ENCODE results near the gene TEAD1. TPM values are rescaled to one million over a fixed set of nuclear protein-coding genes. Genes with fewer than 3 reads are reported as not detected.

The TEAD1 gene
- total and polyA plus RNA-seq, 5 donors from 2014 or later = 0.30 TPM; not detected in 4

GRCh38 chr11:12723421-12724300 is 49.4 kb downstream of the TEAD1 start:
- no peak overlapping the region for H3K27ac ChIP-seq (ENCODE audit: insufficient read depth, low read length, poor library complexity, severe bottlenecking)
- peaks cover 32% of the 10 kb centered on the region for H3K27me3 Mint-ChIP-seq
- H3K27ac Mint-ChIP-seq = no peak overlapping the region
- no peaks in the 10 kb centered on the region for H3K36me3 Mint-ChIP-seq
- no peaks in the 10 kb centered on the region for H3K4me1 ChIP-seq (ENCODE audit: control insufficient read depth, insufficient read depth, low read length, poor library complexity, severe bottlenecking)
- no peaks in the 10 kb centered on the region for H3K36me3 ChIP-seq (ENCODE audit: control insufficient read depth, insufficient read depth, low read length)
- ATAC-seq (ENCODE audit: low read depth in 2 of 2) (no peak), DNase-seq (no peak)
- H3K27me3 ChIP-seq (ENCODE audit: control insufficient read depth, insufficient read depth, low read length) = peaks cover 30% of the 10 kb centered on the region
- H3K4me3 Mint-ChIP-seq = no peak overlapping the region
- H3K9me3 ChIP-seq (ENCODE audit: control insufficient read depth in 2 of 2, low read length in 2 of 2) = no peaks in the 10 kb centered on the region
- peaks cover 0 to 4% (median 0%) of the 10 kb centered on the region in 4 donors for H3K4me1 Mint-ChIP-seq
- peaks cover 0 to 2% (median 0%) of the 10 kb centered on the region in 7 donors for H3K9me3 Mint-ChIP-seq
- no peak overlapping the region for H3K4me3 ChIP-seq (ENCODE audit: low read depth, low read length)

DNA sequence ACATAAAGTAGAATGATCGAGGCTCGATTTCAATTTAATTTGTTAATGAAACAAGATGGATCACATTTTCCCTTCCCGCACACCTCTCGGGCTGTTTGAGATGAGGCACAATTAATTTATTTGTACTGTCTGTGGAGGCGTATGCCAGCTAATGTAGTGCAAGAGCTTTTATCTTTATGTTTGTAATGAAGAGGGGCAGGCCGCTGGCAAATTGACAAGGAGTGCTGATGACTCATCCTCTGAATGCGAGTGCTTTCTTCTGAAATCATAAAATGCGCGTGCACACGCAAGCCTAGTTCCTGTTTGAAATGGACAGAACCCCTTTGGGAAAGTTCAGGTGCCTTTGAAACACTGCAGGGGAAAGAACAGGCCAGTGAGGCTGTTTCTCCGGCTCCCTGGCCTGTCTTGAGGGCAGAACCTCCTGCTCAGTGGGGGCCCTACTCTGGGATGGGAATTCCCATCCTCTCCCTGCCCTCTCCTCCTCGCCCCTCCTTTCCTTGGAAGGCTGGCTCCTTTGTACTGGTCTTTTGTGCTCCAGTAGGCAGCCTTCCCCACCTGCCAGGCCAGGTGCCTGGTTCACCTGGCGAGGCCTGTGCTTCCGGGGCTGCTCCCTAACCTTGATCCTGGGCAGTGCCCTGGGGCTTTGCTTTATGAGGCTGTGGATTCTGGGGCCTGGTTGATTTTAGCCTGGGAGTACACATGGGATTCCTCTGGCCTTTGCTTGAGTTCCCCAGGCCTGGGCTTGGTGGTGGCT is 50.3 kb downstream of the TEAD1 start:
- DNase-seq (no peak), ATAC-seq (ENCODE audit: low read depth in 2 of 2) (no peak)
- H3K36me3 ChIP-seq (ENCODE audit: control insufficient read depth, insufficient read depth, low read length) = no peaks in the 10 kb centered on the region
- H3K27me3 ChIP-seq (ENCODE audit: control insufficient read depth, insufficient read depth, low read length) = peaks cover 26% of the 10 kb centered on the region
- Mint-ChIP-seq H3K27ac (no peak overlapping the region), H3K4me1 (peaks cover 0 to 2% (median 0%) of the 10 kb centered on the region in 4 donors), H3K4me3 (no peak overlapping the region), H3K36me3 (no peaks in the 10 kb centered on the region), H3K27me3 (peaks cover 30% of the 10 kb centered on the region), H3K9me3 (peaks cover 0 to 2% (median 0%) of the 10 kb centered on the region in 7 donors)
- H3K27ac ChIP-seq (ENCODE audit: insufficient read depth, low read length, poor library complexity, severe bottlenecking) = no peak overlapping the region
- H3K4me3 ChIP-seq (ENCODE audit: low read depth, low read length) = no peak overlapping the region
- H3K9me3 ChIP-seq (ENCODE audit: control insufficient read depth in 2 of 2, low read length in 2 of 2) = no peaks in the 10 kb centered on the region
- no peaks in the 10 kb centered on the region for H3K4me1 ChIP-seq (ENCODE audit: control insufficient read depth, insufficient read depth, low read length, poor library complexity, severe bottlenecking)

DNA sequence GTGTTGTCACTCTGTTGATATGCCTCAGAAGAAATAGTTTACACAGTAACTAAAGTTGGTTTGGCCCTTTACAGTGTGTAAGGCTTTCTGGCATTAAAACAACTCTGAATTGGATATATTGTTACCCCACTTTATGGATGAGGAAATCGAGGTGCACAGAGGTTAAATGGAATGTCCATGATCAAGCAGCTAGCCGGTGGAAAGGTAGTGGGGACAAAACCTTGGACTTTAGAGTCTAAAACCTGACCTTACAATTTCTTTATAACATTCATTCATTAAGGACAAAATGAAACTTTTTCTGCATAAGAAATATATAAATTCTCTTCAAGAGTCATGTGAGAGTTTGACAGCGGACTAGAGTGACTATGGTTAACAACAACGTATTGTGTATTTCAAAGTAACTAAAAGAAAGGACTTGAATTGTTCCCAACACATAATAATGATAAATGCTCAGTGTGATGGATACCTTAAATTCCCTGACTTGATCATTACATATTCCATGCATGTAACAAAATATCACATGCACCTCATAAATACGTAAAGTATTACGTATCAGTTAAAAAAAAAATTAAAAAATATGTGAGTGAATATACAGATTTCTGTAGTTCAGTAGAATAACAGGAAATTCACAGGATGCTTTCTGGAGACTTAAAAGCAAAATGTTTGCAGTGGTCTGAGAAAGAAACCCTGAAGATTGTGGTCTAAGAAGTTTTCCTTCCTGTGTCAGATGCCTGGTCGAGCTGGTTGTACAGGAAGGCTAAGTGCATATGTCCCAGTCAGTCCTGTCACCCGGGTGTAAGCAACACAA is 51.0 kb downstream of the TEAD1 start:
- peaks cover 26% of the 10 kb centered on the region for H3K27me3 ChIP-seq (ENCODE audit: control insufficient read depth, insufficient read depth, low read length)
- Mint-ChIP-seq H3K27me3 (peaks cover 28% of the 10 kb centered on the region), H3K36me3 (no peaks in the 10 kb centered on the region), H3K4me1 (no peaks in the 10 kb centered on the region), H3K4me3 (no peak overlapping the region), H3K27ac (no peak overlapping the region), H3K9me3 (no peaks in the 10 kb centered on the region)
- H3K27ac ChIP-seq (ENCODE audit: insufficient read depth, low read length, poor library complexity, severe bottlenecking) = no peak overlapping the region
- no peaks in the 10 kb centered on the region for H3K4me1 ChIP-seq (ENCODE audit: control insufficient read depth, insufficient read depth, low read length, poor library complexity, severe bottlenecking)
- H3K36me3 ChIP-seq (ENCODE audit: control insufficient read depth, insufficient read depth, low read length) = no peaks in the 10 kb centered on the region
- no peak overlapping the region for H3K4me3 ChIP-seq (ENCODE audit: low read depth, low read length)
- H3K9me3 ChIP-seq (ENCODE audit: control insufficient read depth in 2 of 2, low read length in 2 of 2) = no peaks in the 10 kb centered on the region
- ATAC-seq (ENCODE audit: low read depth in 2 of 2) (no peak), DNase-seq (no peak)

DNA sequence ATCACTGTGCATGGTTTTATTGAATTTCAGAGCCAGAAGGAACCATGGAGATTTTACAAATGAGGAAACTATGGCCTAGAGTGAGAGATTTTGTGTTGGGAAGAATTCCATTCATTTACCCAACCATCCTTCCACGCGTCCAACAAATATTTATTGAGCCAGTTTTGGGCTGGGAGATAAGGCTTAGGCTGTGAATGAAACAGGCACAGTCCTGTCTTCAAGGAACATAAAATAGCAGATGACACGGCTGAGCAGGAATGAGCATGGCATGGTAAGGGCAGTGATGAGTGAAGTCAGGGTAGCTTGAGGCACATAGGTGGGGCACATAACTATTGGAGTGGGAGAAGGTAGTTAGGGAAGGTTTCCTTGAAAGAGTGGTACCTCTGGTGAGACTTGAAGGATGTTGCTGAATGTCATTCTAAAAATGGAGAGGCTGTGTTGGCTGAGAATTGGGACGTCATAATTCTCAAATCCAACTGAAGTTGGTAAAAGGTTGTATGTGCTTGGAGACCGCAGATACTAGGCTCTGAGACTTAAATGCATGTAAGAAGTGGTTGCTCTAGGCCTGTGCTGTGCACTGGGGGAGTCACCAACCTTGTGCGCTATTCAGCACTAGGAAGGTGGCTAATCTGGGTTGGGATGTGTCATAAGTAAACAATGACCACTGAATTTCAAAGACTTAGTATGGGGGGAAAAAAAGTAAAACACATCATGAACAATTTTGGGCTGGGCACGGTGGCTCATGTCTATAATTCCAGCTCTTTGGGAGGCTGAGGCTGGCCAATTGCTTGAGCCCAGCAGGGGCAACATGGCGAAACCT is 51.9 kb downstream of the TEAD1 start:
- H3K27ac Mint-ChIP-seq = no peak overlapping the region
- Histone ChIP-seq H3K4me1 (ENCODE audit: control insufficient read depth, insufficient read depth, low read length, poor library complexity, severe bottlenecking) (no peaks in the 10 kb centered on the region), H3K36me3 (ENCODE audit: control insufficient read depth, insufficient read depth, low read length) (no peaks in the 10 kb centered on the region), H3K4me3 (ENCODE audit: low read depth, low read length) (no peak overlapping the region), H3K27ac (ENCODE audit: insufficient read depth, low read length, poor library complexity, severe bottlenecking) (no peak overlapping the region), H3K27me3 (ENCODE audit: control insufficient read depth, insufficient read depth, low read length) (peaks cover 23% of the 10 kb centered on the region), H3K9me3 (ENCODE audit: control insufficient read depth in 2 of 2, low read length in 2 of 2) (no peaks in the 10 kb centered on the region)
- H3K27me3 Mint-ChIP-seq = peaks cover 25% of the 10 kb centered on the region
- H3K4me3 Mint-ChIP-seq = no peak overlapping the region
- ATAC-seq (ENCODE audit: low read depth in 2 of 2) (no peak), DNase-seq (no peak)
- H3K4me1 Mint-ChIP-seq = no peaks in the 10 kb centered on the region
- no peaks in the 10 kb centered on the region for H3K36me3 Mint-ChIP-seq
- H3K9me3 Mint-ChIP-seq = no peaks in the 10 kb centered on the region

DNA sequence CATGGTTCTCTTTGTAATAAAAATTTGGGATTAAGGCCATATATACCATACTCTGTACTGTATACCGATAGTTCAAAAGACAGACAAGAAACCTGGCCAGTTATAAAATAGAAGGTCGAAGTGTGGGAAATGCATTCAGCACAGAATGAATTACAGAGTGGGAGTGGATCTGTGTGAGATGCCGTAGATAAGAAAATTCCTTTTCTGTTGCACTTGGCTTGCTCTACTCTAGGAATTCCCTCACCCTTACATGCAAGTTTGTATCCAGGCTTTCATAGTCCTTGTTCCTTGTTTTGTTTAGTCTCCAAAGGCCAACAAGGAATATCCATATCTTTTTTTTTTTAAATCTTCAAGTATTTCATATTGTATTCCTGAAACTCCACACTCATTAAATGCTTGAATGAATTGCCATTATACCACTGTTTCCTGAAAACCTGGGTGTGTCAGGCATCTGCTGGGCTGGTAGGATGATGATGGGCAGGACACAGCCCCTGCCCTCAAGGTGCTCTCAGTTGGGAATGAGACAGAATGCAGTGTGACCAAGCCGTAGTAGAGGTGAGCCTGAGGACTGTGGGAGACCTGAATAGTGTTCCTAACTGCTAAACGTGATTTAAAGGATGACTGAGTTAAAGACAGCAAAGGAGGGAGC is 53.5 kb downstream of the TEAD1 start:
- H3K27ac ChIP-seq (ENCODE audit: insufficient read depth, low read length, poor library complexity, severe bottlenecking) = no peak overlapping the region
- H3K27me3 Mint-ChIP-seq = peaks cover 24% of the 10 kb centered on the region
- no peaks in the 10 kb centered on the region for H3K36me3 ChIP-seq (ENCODE audit: control insufficient read depth, insufficient read depth, low read length)
- H3K9me3 Mint-ChIP-seq = peaks cover 0 to 4% (median 0%) of the 10 kb centered on the region in 7 donors
- no peaks in the 10 kb centered on the region for H3K36me3 Mint-ChIP-seq
- no peaks in the 10 kb centered on the region for H3K4me1 Mint-ChIP-seq
- no peak overlapping the region for H3K4me3 Mint-ChIP-seq
- H3K27me3 ChIP-seq (ENCODE audit: control insufficient read depth, insufficient read depth, low read length) = peaks cover 13% of the 10 kb centered on the region
- no peak overlapping the region for H3K4me3 ChIP-seq (ENCODE audit: low read depth, low read length)
- no peak overlapping the region for H3K27ac Mint-ChIP-seq
- H3K4me1 ChIP-seq (ENCODE audit: control insufficient read depth, insufficient read depth, low read length, poor library complexity, severe bottlenecking) = no peaks in the 10 kb centered on the region
- no peaks in the 10 kb centered on the region for H3K9me3 ChIP-seq (ENCODE audit: control insufficient read depth in 2 of 2, low read length in 2 of 2)
- DNase-seq (no peak), ATAC-seq (ENCODE audit: low read depth in 2 of 2) (no peak)

DNA sequence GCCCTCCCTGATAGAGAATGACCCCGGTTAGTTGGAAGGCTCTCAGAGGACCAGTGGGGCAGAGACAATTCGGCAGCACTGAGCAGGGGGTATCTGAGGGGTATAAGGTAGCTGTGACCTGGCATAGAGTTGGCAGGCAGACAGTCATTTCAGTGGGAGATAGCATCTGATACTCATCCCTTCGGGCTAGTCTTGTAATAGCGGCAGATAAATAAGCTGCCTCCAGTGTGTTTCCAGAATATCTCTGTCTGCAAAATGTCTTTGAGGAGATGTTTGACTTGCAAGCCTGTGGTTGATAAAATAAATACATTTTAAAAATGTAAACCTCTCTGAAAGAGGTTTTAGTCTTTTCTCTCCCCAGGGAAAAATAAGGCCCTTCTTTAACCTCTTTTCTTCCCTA is 54.2 kb downstream of the TEAD1 start:
- no peak overlapping the region for H3K27ac ChIP-seq (ENCODE audit: insufficient read depth, low read length, poor library complexity, severe bottlenecking)

More for the DNA sequence above, 54.2 kb downstream of the TEAD1 start:
- no peak for ATAC-seq (ENCODE audit: low read depth in 2 of 2)
- Mint-ChIP-seq H3K4me3 (no peak overlapping the region), H3K9me3 (peaks cover 0 to 4% (median 0%) of the 10 kb centered on the region in 7 donors), H3K27me3 (peaks cover 18% of the 10 kb centered on the region), H3K4me1 (no peaks in the 10 kb centered on the region), H3K36me3 (no peaks in the 10 kb centered on the region), H3K27ac (no peak overlapping the region)
- Histone ChIP-seq H3K4me1 (ENCODE audit: control insufficient read depth, insufficient read depth, low read length, poor library complexity, severe bottlenecking) (no peaks in the 10 kb centered on the region), H3K4me3 (ENCODE audit: low read depth, low read length) (no peak overlapping the region), H3K36me3 (ENCODE audit: control insufficient read depth, insufficient read depth, low read length) (no peaks in the 10 kb centered on the region), H3K9me3 (ENCODE audit: control insufficient read depth in 2 of 2, low read length in 2 of 2) (no peaks in the 10 kb centered on the region), H3K27me3 (ENCODE audit: control insufficient read depth, insufficient read depth, low read length) (peaks cover 13% of the 10 kb centered on the region)
- no peak for DNase-seq
